HepG2 (cell line): Measurements from ENCODE around the gene POLE4. TPM values are rescaled to one million over a fixed set of nuclear protein-coding genes. Genes with fewer than 3 reads are reported as not detected.

ENCODE experiments used
- CREB1 ChIP-seq, 2 experiments: fragments of 450-650 bp in 1 of 2; IDR thresholded peaks; 2 replicates each; pipeline ENCODE4 v1.6.1; 2016 to 2017; ENCODE audit warnings: control low read depth in 1 of 2, mild to moderate bottlenecking in 1 of 2, missing compliant biosample characterization in 1 of 2, missing genetic modification characterization in 1 of 2
- GABPB1 ChIP-seq: IDR thresholded peaks from 2 replicates; pipeline ENCODE4 v1.6.1; 2016; ENCODE audit warnings: mild to moderate bottlenecking, missing genetic modification reagents, moderate library complexity, missing compliant biosample characterization
- GPBP1L1 ChIP-seq: sonication (generic); formaldehyde crosslinking; IDR thresholded peaks from 2 replicates; pipeline ENCODE4 v1.5.0; 2020; ENCODE audit warnings: mild to moderate bottlenecking, missing genetic modification reagents
- JUN ChIP-seq: sonication (generic); formaldehyde crosslinking; IDR thresholded peaks from 2 replicates; pipeline ENCODE4 v1.4.0; 2020; ENCODE audit warnings: mild to moderate bottlenecking, missing genetic modification reagents
- MEIS1 ChIP-seq: sonication (generic); formaldehyde crosslinking; IDR thresholded peaks from 2 replicates; pipeline ENCODE4 v1.9.0; 2021; ENCODE audit warnings: mild to moderate bottlenecking, missing genetic modification reagents, moderate library complexity, borderline replicate concordance
- NCOA2 ChIP-seq: sonication (generic); formaldehyde crosslinking; IDR thresholded peaks from 2 replicates; pipeline ENCODE4 v1.8.0; 2022; ENCODE audit warnings: inconsistent platforms
- RELA ChIP-seq: sonication (generic); formaldehyde crosslinking; IDR thresholded peaks from 2 replicates; pipeline ENCODE4 v1.4.0; 2020; ENCODE audit warnings: missing genetic modification reagents
- SIX4 ChIP-seq: sonication (generic); formaldehyde crosslinking; IDR thresholded peaks from 2 replicates; pipeline ENCODE4 v1.4.0; 2020; ENCODE audit warnings: missing genetic modification reagents
- TBX3 ChIP-seq: fragments of 450-650 bp; IDR thresholded peaks from 2 replicates; pipeline ENCODE4 v1.6.1; 2017; ENCODE audit warnings: antibody characterized with exemption, mild to moderate bottlenecking, inconsistent platforms, borderline replicate concordance
- ZFAT ChIP-seq: sonication (generic); formaldehyde crosslinking; conservative IDR thresholded peaks from 2 replicates; pipeline ENCODE4 v1.8.1; 2023; ENCODE audit warnings: missing genetic modification reagents, inconsistent platforms
- ZFX ChIP-seq: sonication (generic); formaldehyde crosslinking; IDR thresholded peaks from 2 replicates; pipeline ENCODE4 v1.4.0; 2020; ENCODE audit warnings: mild to moderate bottlenecking, low read depth, missing genetic modification reagents, moderate library complexity
- ZNF318 ChIP-seq: sonication (generic); formaldehyde crosslinking; IDR thresholded peaks from 2 replicates; pipeline ENCODE4 v1.4.0; 2020; ENCODE audit warnings: mild to moderate bottlenecking, missing genetic modification reagents
- ZNF512 ChIP-seq: sonication (generic); formaldehyde crosslinking; IDR thresholded peaks from 2 replicates; pipeline ENCODE4 v1.4.0; 2020; ENCODE audit warnings: mild to moderate bottlenecking, missing genetic modification reagents
- ZNF543 ChIP-seq: sonication (generic); formaldehyde crosslinking; IDR thresholded peaks from 2 replicates; pipeline ENCODE4 v1.4.0; 2020; ENCODE audit warnings: mild to moderate bottlenecking, missing genetic modification reagents
- ZNF709 ChIP-seq: sonication (generic); formaldehyde crosslinking; IDR thresholded peaks from 2 replicates; pipeline ENCODE4 v1.5.0; 2020; ENCODE audit warnings: mild to moderate bottlenecking, missing genetic modification reagents
- ZNF761 ChIP-seq: sonication (generic); formaldehyde crosslinking; conservative IDR thresholded peaks from 2 replicates; pipeline ENCODE4 v1.4.0; 2020; ENCODE audit warnings: mild to moderate bottlenecking, missing genetic modification reagents
- ZSCAN20 ChIP-seq: sonication (generic); formaldehyde crosslinking; IDR thresholded peaks from 2 replicates; pipeline ENCODE4 v1.4.0; 2020; ENCODE audit warnings: missing genetic modification reagents, mild to moderate bottlenecking, borderline replicate concordance
- polyA plus RNA-seq, 8 experiments: library from polyadenylated mRNA; depleted of rRNA in 3 of 8; stranded (reverse) in 7 of 8; unstranded in 1 of 8; fragments of >200 nt; fragmentation: Illumina TruSeq in 4 of 8; extraction: Trizol in 4 of 8; gene quantifications; 2 replicates each; pipeline versions ENCODE4 v1.2.1 to v1.2.3, GENCODE V29; 2011 to 2016; ENCODE audit warnings: low read depth in 4 of 8, missing spikeins in 1 of 8, mixed read lengths in 1 of 8; ENCODE audit not compliant: insufficient read depth in 1 of 8
- total RNA-seq, 5 experiments: library from RNA; depleted of rRNA; stranded (reverse); fragments of >200 nt; fragmentation: Illumina TruSeq; extraction: Trizol; gene quantifications; 2 replicates each; pipeline ENCODE4 v1.2.3, GENCODE V29; 2016; ENCODE audit warnings: low read depth in 1 of 5

POLE4 gene
- total and polyA plus RNA-seq, 2 of the 13 experiments (the other 11 are each of a cell fraction or from before 2014, with no cell fraction given), result 106 to 116 TPM

- peak; percentile 98 for TF ChIP-seq NCOA2 (CRISPR knock-in tag)
- no peak for TF ChIP-seq ZNF512
- peak; percentile 23 for TF ChIP-seq ZFX (CRISPR knock-in tag)
- peak; percentile 91 for TF ChIP-seq SIX4 (CRISPR knock-in tag)
- TF ChIP-seq ZNF709, result 0 out of 2 replicates have a peak, but pooled peaks have one; percentile 14
- peak; percentile 87 for TF ChIP-seq TBX3
- peak; percentile 98 for TF ChIP-seq MEIS1
- TF ChIP-seq GABPB1 (CRISPR knock-in tag), result peak; percentile 12; the same call in 1 of the 2 replicates
- TF ChIP-seq ZSCAN20 (CRISPR knock-in tag), result no peak
- peak; percentile 89 for TF ChIP-seq JUN (CRISPR knock-in tag)
- peak; percentile 11; the same call in 1 of the 2 replicates for TF ChIP-seq ZNF761
- no peak for TF ChIP-seq CREB1 (IDR thresholded peaks at IDR 0.05)
- TF ChIP-seq CREB1 (CRISPR knock-in tag; IDR thresholded peaks at IDR 0.05), result peak; percentile 79
- TF ChIP-seq ZNF318, result no peak
- no peak for TF ChIP-seq RELA
- no peak for TF ChIP-seq GPBP1L1
- no peak for TF ChIP-seq ZFAT (CRISPR knock-in tag)
- no peak for TF ChIP-seq ZNF543 (CRISPR knock-in tag)
Measured at GRCh38 chr2:74939919-74940812, 18.3 kb upstream of the POLE4 start (continued).
